ENCODE data around the gene LIPC. TPM values are rescaled to one million over a fixed set of nuclear protein-coding genes. Genes with fewer than 3 reads are reported as not detected.

LIPC gene
- total and polyA plus RNA-seq, 10 of the 15 experiments (the other 5 are each of a cell fraction or from before 2014, with no cell fraction given): 0.06 to 0.31 (median 0.16) TPM; not detected in 1

GRCh38 chr15:58546066-58546591, 114.3 kb downstream of the LIPC start:
- intact Hi-C loops (cut with micrococcal nuclease; ENCODE audit: unreplicated experiment) (no loop called here), in situ Hi-C loops (cut with MboI) (no loop called here)
- POLR2A ChIA-PET: no interaction called here
- no peaks in the 10 kb centered on the region for H3K79me2 ChIP-seq (ENCODE audit: control insufficient read depth, insufficient read depth, low read length)
- H3K4me1 ChIP-seq (ENCODE audit: control insufficient read depth, insufficient read depth, low read length): peaks cover 8% of the 10 kb centered on the region
- no peaks in the 10 kb centered on the region for H3K36me3 ChIP-seq (ENCODE audit: control insufficient read depth in 2 of 2, insufficient read depth in 2 of 2, low read length in 1 of 2)
- RAD21 ChIA-PET (ENCODE audit: unreplicated experiment): no interaction called here
- no peak overlapping the region for H3K9ac ChIP-seq (ENCODE audit: control insufficient read depth, insufficient read depth, low read length)
- no TSS peak for BruUV-seq (replicated peaks)
- DNase-seq (ENCODE audit: low read depth, low spot score): no peak
- H4K20me1 ChIP-seq (ENCODE audit: control insufficient read depth, insufficient read depth): no peaks in the 10 kb centered on the region
- SMC1A ChIA-PET (ENCODE audit: uncharacterized antibody, unreplicated experiment): no interaction called here
- TF ChIP-seq USF1 (IDR thresholded peaks at IDR 0.05; ENCODE audit: borderline replicate concordance, extremely low read length, insufficient read depth, low read depth, low read length) (no peak), SIN3A (IDR thresholded peaks at IDR 0.05; ENCODE audit: low read depth, low read length) (no peak)
- CTCF ChIA-PET: no interaction called here
- H3K4me2 ChIP-seq (ENCODE audit: control insufficient read depth, insufficient read depth): no peak overlapping the region
- no peak for ATAC-seq
- no peak overlapping the region for H3K4me3 ChIP-seq
- no peak for FAIRE-seq
- 33% methylated on average over 9 of the region's 9 CpGs for WGBS (ENCODE audit: insufficient coverage, insufficient replicate concordance, low lambda C conversion rate, missing lambda C conversion rate)
- H3K27me3 ChIP-seq (replicated peaks in 1 of 2; ENCODE audit: control insufficient read depth in 2 of 2, insufficient read depth in 2 of 2, low read length in 1 of 2): no peaks in the 10 kb centered on the region
- no peaks in the 10 kb centered on the region for H3K9me3 ChIP-seq (replicated peaks; ENCODE audit: control insufficient read depth, insufficient read depth, low read length)
- no peak overlapping the region for H2AFZ ChIP-seq (ENCODE audit: control insufficient read depth, low read depth, low read length)
- no peak overlapping the region for H3K27ac ChIP-seq (ENCODE audit: control insufficient read depth, insufficient read depth)

- Histone ChIP-seq H3K4me2 (ENCODE audit: control insufficient read depth, insufficient read depth) (no peak overlapping the region), H2AFZ (ENCODE audit: control insufficient read depth, low read depth, low read length) (no peak overlapping the region), H3K27ac (ENCODE audit: control insufficient read depth, insufficient read depth) (no peak overlapping the region), H4K20me1 (ENCODE audit: control insufficient read depth, insufficient read depth) (no peaks in the 10 kb centered on the region), H3K9me3 (replicated peaks; ENCODE audit: control insufficient read depth, insufficient read depth, low read length) (no peaks in the 10 kb centered on the region), H3K36me3 (ENCODE audit: control insufficient read depth in 2 of 2, insufficient read depth in 2 of 2, low read length in 1 of 2) (no peaks in the 10 kb centered on the region), H3K27me3 (replicated peaks in 1 of 2; ENCODE audit: control insufficient read depth in 2 of 2, insufficient read depth in 2 of 2, low read length in 1 of 2) (no peaks in the 10 kb centered on the region), H3K79me2 (ENCODE audit: control insufficient read depth, insufficient read depth, low read length) (no peaks in the 10 kb centered on the region), H3K4me3 (no peak overlapping the region), H3K4me1 (ENCODE audit: control insufficient read depth, insufficient read depth, low read length) (peaks cover 13% of the 10 kb centered on the region), H3K9ac (ENCODE audit: control insufficient read depth, insufficient read depth, low read length) (no peak overlapping the region)
- CTCF ChIA-PET: no interaction called here
- RAD21 ChIA-PET (ENCODE audit: unreplicated experiment): interaction anchor here (0.7 kb wide), 1 partner anchor 12 kb away, joined by 3 read pairs; no protein-coding TSS in a partner anchor
- ATAC-seq: no peak
- SMC1A ChIA-PET (ENCODE audit: uncharacterized antibody, unreplicated experiment): interaction anchor here (0.5 to 0.6 kb wide), 2 partner anchors 18 to 120 kb away, joined by 3 read pairs; no protein-coding TSS in a partner anchor
- intact Hi-C loops (cut with micrococcal nuclease; ENCODE audit: unreplicated experiment): no loop called here
- in situ Hi-C loops (cut with MboI): no loop called here
- no peak for FAIRE-seq
- 63% methylated on average over 13 of the region's 13 CpGs for WGBS (ENCODE audit: insufficient coverage, insufficient replicate concordance, low lambda C conversion rate, missing lambda C conversion rate)
- no TSS peak for BruUV-seq (replicated peaks)
- POLR2A ChIA-PET: interaction anchor here (0.6 to 0.7 kb wide), 2 partner anchors 8 to 10 kb away, joined by 3 to 4 read pairs; no protein-coding TSS in a partner anchor
- no peak for DNase-seq (ENCODE audit: low read depth, low spot score)
- TF ChIP-seq NFXL1 (IDR thresholded peaks at IDR 0.05; ENCODE audit: borderline replicate concordance) (no peak), POLR2A (IDR thresholded peaks at IDR 0.05; ENCODE audit: low read depth, low read length) (no peak), USF1 (IDR thresholded peaks at IDR 0.05; ENCODE audit: borderline replicate concordance, extremely low read length, insufficient read depth, low read depth, low read length) (no peak), E4F1 (IDR thresholded peaks at IDR 0.05; ENCODE audit: borderline replicate concordance, partially characterized antibody) (no peak), FOXK2 (IDR thresholded peaks at IDR 0.05) (no peak)
These were observed 115.1 kb downstream of the LIPC start for GRCh38 chr15:58546635-58547627.

All from GM12878 (cell line).